ENCODE results near the gene HBA1.

The HBA1 gene

DNA sequence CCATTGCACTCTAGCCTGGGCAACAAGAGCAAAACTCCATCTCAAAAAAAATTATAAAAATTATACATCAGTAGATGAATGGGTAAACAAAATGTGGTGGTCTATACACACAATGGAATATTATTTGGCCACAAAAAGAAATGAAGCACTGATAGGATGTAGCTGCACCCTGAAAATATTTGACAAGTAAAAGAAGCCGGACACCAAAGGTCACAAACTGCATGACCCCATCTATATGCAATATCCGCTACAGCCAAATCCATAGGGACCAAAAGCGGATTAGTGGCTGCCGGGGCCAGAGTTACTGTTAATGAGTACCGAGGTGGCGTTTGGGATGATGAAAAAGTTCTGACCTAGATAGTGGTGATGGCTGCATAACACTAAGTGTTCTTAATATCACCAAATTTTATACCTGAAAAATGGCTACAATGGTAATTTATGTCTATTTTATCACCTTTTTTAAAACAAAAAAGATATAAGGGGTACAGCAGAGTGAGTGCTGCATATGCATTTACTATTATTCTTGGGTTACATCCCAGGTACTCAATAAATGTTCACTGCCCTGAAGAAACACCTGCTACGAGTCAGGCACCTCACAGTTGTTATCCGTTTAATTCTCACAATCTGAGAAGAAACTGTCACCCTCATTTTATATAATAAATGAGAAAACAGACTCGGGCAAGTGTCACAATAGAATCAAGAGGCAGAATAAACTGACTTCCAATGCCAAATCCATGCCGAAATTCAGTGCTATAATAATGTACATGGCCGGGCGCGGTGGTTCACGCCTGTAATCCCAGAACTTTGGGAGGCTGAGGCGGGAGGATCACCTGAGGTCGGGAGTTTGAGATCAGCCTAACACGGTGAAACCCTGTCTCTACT, 3.0 kb downstream of the HBA1 start:
- no peak overlapping the region for H3K4me2 ChIP-seq (ENCODE audit: low read length)
- no peak overlapping the region for H4K8ac ChIP-seq (ENCODE audit: low read depth, low read length)
- no peak overlapping the region for H4K5ac ChIP-seq (ENCODE audit: low read length)
- H2BK5ac ChIP-seq (ENCODE audit: low read length): no peak overlapping the region
- no peak overlapping the region for H3K27ac ChIP-seq (ENCODE audit: low read depth, low read length)
- H3K27me3 ChIP-seq (ENCODE audit: insufficient read depth, low read length, poor library complexity): peaks cover 29% of the 10 kb centered on the region
- no peaks in the 10 kb centered on the region for H3K79me1 ChIP-seq (ENCODE audit: low read length)
- H3K4me1 ChIP-seq (ENCODE audit: control insufficient read depth, low read depth, low read length): no peaks in the 10 kb centered on the region
- H3K9ac ChIP-seq (ENCODE audit: low read length): no peak overlapping the region
- WGBS (ENCODE audit: extremely low coverage, insufficient coverage, low lambda C conversion rate): no CpG with 5 or more reads among the region's 17 CpGs
- no peak overlapping the region for H2BK15ac ChIP-seq (replicated peaks; ENCODE audit: low read depth)
- H3K56ac ChIP-seq (ENCODE audit: low read length): no peak overlapping the region
- no peak overlapping the region for H2BK120ac ChIP-seq (ENCODE audit: low read depth, low read length)
- H3K36me3 ChIP-seq (ENCODE audit: control insufficient read depth, insufficient read depth, low read length): peaks cover 3% of the 10 kb centered on the region
- no peak overlapping the region for H3K4me3 ChIP-seq (ENCODE audit: low read length)
- H2AK5ac ChIP-seq (ENCODE audit: low read length): no peak overlapping the region
- no peak overlapping the region for H3K18ac ChIP-seq (ENCODE audit: low read length)
- no peak overlapping the region for H3K4ac ChIP-seq (ENCODE audit: low read depth, low read length)
- DNase-seq: no peak
- H3K23ac ChIP-seq (ENCODE audit: low read length): no peak overlapping the region
- no peaks in the 10 kb centered on the region for H3K79me2 ChIP-seq (ENCODE audit: control insufficient read depth, insufficient read depth, low read length)

DNA sequence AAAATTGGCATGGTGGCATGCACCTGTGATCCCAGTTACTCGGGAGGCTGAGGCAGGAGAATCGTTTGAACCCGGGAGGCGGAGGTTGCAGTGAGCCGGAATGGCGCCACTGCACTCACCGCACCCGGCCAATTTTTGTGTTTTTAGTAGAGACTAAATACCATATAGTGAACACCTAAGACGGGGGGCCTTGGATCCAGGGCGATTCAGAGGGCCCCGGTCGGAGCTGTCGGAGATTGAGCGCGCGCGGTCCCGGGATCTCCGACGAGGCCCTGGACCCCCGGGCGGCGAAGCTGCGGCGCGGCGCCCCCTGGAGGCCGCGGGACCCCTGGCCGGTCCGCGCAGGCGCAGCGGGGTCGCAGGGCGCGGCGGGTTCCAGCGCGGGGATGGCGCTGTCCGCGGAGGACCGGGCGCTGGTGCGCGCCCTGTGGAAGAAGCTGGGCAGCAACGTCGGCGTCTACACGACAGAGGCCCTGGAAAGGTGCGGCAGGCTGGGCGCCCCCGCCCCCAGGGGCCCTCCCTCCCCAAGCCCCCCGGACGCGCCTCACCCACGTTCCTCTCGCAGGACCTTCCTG, 3.7 kb downstream of the HBA1 start, which contains the start of gene HBQ1:
Gene HBQ1, plus strand, starts transcription at position 359 of the 575 bp plus-strand sequence. Its CDS starts 28 bp downstream, at position 387.
- peak within 1 kb of the TSS; percentile 46 for H3K4me2 ChIP-seq (ENCODE audit: low read length)
- H3K79me1 ChIP-seq (ENCODE audit: low read length): no peaks in the 10 kb centered on the region
- no peak within 1 kb of the TSS for H3K27ac ChIP-seq (ENCODE audit: low read depth, low read length)
- no peak within 1 kb of the TSS for H3K4me3 ChIP-seq (ENCODE audit: low read length)
- H3K4me1 ChIP-seq (ENCODE audit: control insufficient read depth, low read depth, low read length): no peaks in the 10 kb centered on the region
- no CpG with 5 or more reads among the region's 59 CpGs for WGBS (ENCODE audit: extremely low coverage, insufficient coverage, low lambda C conversion rate)
- peak within 1 kb of the TSS; percentile 70 for H3K56ac ChIP-seq (ENCODE audit: low read length)
- H3K27me3 ChIP-seq (ENCODE audit: insufficient read depth, low read length, poor library complexity): peaks cover 21% of the 10 kb centered on the region
- H3K9ac ChIP-seq (ENCODE audit: low read length): peak within 1 kb of the TSS; percentile 54
- H4K8ac ChIP-seq (ENCODE audit: low read depth, low read length): no peak within 1 kb of the TSS
- H2BK120ac ChIP-seq (ENCODE audit: low read depth, low read length): no peak within 1 kb of the TSS
- no peaks in the 10 kb centered on the region for H3K79me2 ChIP-seq (ENCODE audit: control insufficient read depth, insufficient read depth, low read length)
- no peak within 1 kb of the TSS for H4K5ac ChIP-seq (ENCODE audit: low read length)
- no peak within 1 kb of the TSS for H3K4ac ChIP-seq (ENCODE audit: low read depth, low read length)
- H3K23ac ChIP-seq (ENCODE audit: low read length): peak within 1 kb of the TSS; percentile 45
- peak; percentile 36 for DNase-seq
- H2AK5ac ChIP-seq (ENCODE audit: low read length): no peak within 1 kb of the TSS
- H3K36me3 ChIP-seq (ENCODE audit: control insufficient read depth, insufficient read depth, low read length): peaks cover 3% of the 10 kb centered on the region
- no peak within 1 kb of the TSS for H2BK5ac ChIP-seq (ENCODE audit: low read length)
- no peak within 1 kb of the TSS for H3K18ac ChIP-seq (ENCODE audit: low read length)
- H2BK15ac ChIP-seq (replicated peaks; ENCODE audit: low read depth): no peak within 1 kb of the TSS

DNA sequence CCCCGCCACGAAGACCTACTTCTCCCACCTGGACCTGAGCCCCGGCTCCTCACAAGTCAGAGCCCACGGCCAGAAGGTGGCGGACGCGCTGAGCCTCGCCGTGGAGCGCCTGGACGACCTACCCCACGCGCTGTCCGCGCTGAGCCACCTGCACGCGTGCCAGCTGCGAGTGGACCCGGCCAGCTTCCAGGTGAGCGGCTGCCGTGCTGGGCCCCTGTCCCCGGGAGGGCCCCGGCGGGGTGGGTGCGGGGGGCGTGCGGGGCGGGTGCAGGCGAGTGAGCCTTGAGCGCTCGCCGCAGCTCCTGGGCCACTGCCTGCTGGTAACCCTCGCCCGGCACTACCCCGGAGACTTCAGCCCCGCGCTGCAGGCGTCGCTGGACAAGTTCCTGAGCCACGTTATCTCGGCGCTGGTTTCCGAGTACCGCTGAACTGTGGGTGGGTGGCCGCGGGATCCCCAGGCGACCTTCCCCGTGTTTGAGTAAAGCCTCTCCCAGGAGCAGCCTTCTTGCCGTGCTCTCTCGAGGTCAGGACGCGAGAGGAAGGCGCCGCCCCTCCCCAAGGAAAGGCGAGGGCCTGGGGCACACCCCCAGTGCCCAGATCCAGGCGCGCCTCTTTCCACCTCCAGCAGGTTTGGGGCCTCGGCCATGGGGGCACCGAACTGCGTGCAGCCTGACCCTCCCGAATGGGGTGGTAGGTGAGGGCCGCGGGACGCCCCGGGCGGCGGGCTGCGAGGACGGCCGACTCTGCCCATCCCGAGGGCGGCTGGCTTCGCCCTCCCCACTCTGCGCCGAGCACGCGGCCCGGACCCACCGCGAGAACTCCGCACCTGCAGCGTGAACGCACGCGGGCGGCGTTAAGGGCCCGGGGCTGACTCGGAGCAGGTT, 4.4 kb downstream of the HBA1 start:
- WGBS (ENCODE audit: extremely low coverage, insufficient coverage, low lambda C conversion rate): no CpG with 5 or more reads among the region's 89 CpGs
- Histone ChIP-seq H2BK120ac (ENCODE audit: low read depth, low read length) (no peak overlapping the region), H3K36me3 (ENCODE audit: control insufficient read depth, insufficient read depth, low read length) (peaks cover 5% of the 10 kb centered on the region), H3K18ac (ENCODE audit: low read length) (no peak overlapping the region), H3K4me3 (ENCODE audit: low read length) (no peak overlapping the region), H2AK5ac (ENCODE audit: low read length) (no peak overlapping the region), H3K9ac (ENCODE audit: low read length) (peak overlapping the region; percentile 54), H3K4ac (ENCODE audit: low read depth, low read length) (no peak overlapping the region), H3K79me2 (ENCODE audit: control insufficient read depth, insufficient read depth, low read length) (no peaks in the 10 kb centered on the region), H3K27ac (ENCODE audit: low read depth, low read length) (no peak overlapping the region), H3K27me3 (ENCODE audit: insufficient read depth, low read length, poor library complexity) (peaks cover 17% of the 10 kb centered on the region), H2BK5ac (ENCODE audit: low read length) (no peak overlapping the region), H4K5ac (ENCODE audit: low read length) (no peak overlapping the region), H3K23ac (ENCODE audit: low read length) (peak overlapping the region; percentile 45), H3K4me1 (ENCODE audit: control insufficient read depth, low read depth, low read length) (no peaks in the 10 kb centered on the region), H3K4me2 (ENCODE audit: low read length) (peak overlapping the region; percentile 46), H3K79me1 (ENCODE audit: low read length) (no peaks in the 10 kb centered on the region), H2BK15ac (replicated peaks; ENCODE audit: low read depth) (no peak overlapping the region), H3K56ac (ENCODE audit: low read length) (peak overlapping the region; percentile 70), H4K8ac (ENCODE audit: low read depth, low read length) (no peak overlapping the region)
- DNase-seq: peak; percentile 89

DNA sequence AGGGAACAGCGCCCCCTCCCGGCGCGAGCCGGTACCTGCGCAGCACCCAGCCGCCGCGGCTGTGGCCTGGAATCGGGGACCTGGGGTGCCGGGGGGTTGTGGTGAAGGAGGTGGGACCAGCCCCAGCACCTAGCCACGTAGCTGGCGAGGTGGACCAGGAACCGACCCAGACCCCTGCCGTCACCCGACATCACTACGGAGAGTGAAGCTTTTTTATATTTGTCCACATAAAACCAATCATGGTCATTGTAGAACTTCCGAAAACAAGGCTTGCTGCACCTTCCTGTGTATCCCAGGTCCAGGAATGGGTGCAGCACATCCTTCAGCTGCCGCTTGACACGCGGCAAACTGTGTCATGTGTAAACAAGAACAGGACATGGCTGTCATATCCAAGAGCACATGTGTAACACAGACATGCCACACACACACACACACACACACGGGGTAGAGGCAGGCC, 5.1 kb downstream of the HBA1 start:
- Histone ChIP-seq H3K79me1 (ENCODE audit: low read length) (no peaks in the 10 kb centered on the region), H3K36me3 (ENCODE audit: control insufficient read depth, insufficient read depth, low read length) (peaks cover 5% of the 10 kb centered on the region), H3K79me2 (ENCODE audit: control insufficient read depth, insufficient read depth, low read length) (no peaks in the 10 kb centered on the region), H2BK15ac (replicated peaks; ENCODE audit: low read depth) (no peak overlapping the region), H3K4ac (ENCODE audit: low read depth, low read length) (no peak overlapping the region), H3K4me3 (ENCODE audit: low read length) (no peak overlapping the region), H2BK120ac (ENCODE audit: low read depth, low read length) (no peak overlapping the region), H2AK5ac (ENCODE audit: low read length) (no peak overlapping the region), H3K27me3 (ENCODE audit: insufficient read depth, low read length, poor library complexity) (peaks cover 17% of the 10 kb centered on the region), H4K8ac (ENCODE audit: low read depth, low read length) (no peak overlapping the region), H3K56ac (ENCODE audit: low read length) (peak overlapping the region; percentile 18), H3K4me1 (ENCODE audit: control insufficient read depth, low read depth, low read length) (no peaks in the 10 kb centered on the region), H4K5ac (ENCODE audit: low read length) (no peak overlapping the region), H3K18ac (ENCODE audit: low read length) (no peak overlapping the region), H3K23ac (ENCODE audit: low read length) (no peak overlapping the region), H3K27ac (ENCODE audit: low read depth, low read length) (no peak overlapping the region), H3K4me2 (ENCODE audit: low read length) (no peak overlapping the region), H2BK5ac (ENCODE audit: low read length) (no peak overlapping the region), H3K9ac (ENCODE audit: low read length) (no peak overlapping the region)
- no CpG with 5 or more reads among the region's 22 CpGs for WGBS (ENCODE audit: extremely low coverage, insufficient coverage, low lambda C conversion rate)
- DNase-seq: no peak

DNA sequence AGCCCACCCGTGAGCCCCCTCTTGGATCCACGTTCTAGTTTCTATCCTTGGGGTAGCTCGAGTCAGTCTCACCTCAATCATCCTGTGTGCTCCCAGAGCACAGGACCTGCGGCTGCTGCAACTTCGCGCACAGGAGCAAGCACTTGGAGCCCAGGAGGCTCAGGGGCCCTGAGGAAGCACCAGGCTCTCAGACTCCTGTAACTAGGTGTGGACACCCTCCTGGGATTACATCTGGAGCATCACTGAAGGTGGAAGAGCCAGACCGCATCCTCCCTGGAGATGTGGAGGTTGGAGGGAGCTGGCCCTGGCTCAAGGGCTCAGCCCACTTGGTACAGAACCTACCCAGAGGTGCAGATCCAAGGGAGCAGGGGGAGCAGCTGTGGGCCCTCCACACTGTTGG, 6.5 kb downstream of the HBA1 start:
- Histone ChIP-seq H2BK5ac (ENCODE audit: low read length) (no peak overlapping the region), H3K27ac (ENCODE audit: low read depth, low read length) (no peak overlapping the region), H3K56ac (ENCODE audit: low read length) (no peak overlapping the region), H2BK15ac (replicated peaks; ENCODE audit: low read depth) (no peak overlapping the region), H3K18ac (ENCODE audit: low read length) (no peak overlapping the region), H3K27me3 (ENCODE audit: insufficient read depth, low read length, poor library complexity) (peaks cover 9% of the 10 kb centered on the region), H4K5ac (ENCODE audit: low read length) (no peak overlapping the region), H2BK120ac (ENCODE audit: low read depth, low read length) (no peak overlapping the region), H2AK5ac (ENCODE audit: low read length) (no peak overlapping the region), H3K36me3 (ENCODE audit: control insufficient read depth, insufficient read depth, low read length) (peaks cover 9% of the 10 kb centered on the region), H3K79me2 (ENCODE audit: control insufficient read depth, insufficient read depth, low read length) (no peaks in the 10 kb centered on the region), H3K4me2 (ENCODE audit: low read length) (no peak overlapping the region), H3K23ac (ENCODE audit: low read length) (no peak overlapping the region), H4K8ac (ENCODE audit: low read depth, low read length) (no peak overlapping the region), H3K4me1 (ENCODE audit: control insufficient read depth, low read depth, low read length) (no peaks in the 10 kb centered on the region), H3K4ac (ENCODE audit: low read depth, low read length) (no peak overlapping the region), H3K9ac (ENCODE audit: low read length) (no peak overlapping the region), H3K79me1 (ENCODE audit: low read length) (peaks cover 2% of the 10 kb centered on the region), H3K4me3 (ENCODE audit: low read length) (no peak overlapping the region)
- no CpG with 5 or more reads among the region's 7 CpGs for WGBS (ENCODE audit: extremely low coverage, insufficient coverage, low lambda C conversion rate)
- DNase-seq: no peak

All from mesendoderm (in vitro differentiated cells).